HG02571 (cell line): Measurements from ENCODE around the gene POLQ.
"Not testable (repeated sequence)": the region's sequence is repeated elsewhere in the genome, so short reads cannot be mapped to it uniquely, and the experiment has no call there.

Experiments
- ATAC-seq: cut with Tn5 transposase; IDR thresholded peaks from one replicate; pipeline ENCODE4 v1.9.1; 2021; ENCODE audit warnings: mild to moderate bottlenecking, moderate library complexity; ENCODE audit not compliant: unreplicated experiment

The POLQ gene

DNA sequence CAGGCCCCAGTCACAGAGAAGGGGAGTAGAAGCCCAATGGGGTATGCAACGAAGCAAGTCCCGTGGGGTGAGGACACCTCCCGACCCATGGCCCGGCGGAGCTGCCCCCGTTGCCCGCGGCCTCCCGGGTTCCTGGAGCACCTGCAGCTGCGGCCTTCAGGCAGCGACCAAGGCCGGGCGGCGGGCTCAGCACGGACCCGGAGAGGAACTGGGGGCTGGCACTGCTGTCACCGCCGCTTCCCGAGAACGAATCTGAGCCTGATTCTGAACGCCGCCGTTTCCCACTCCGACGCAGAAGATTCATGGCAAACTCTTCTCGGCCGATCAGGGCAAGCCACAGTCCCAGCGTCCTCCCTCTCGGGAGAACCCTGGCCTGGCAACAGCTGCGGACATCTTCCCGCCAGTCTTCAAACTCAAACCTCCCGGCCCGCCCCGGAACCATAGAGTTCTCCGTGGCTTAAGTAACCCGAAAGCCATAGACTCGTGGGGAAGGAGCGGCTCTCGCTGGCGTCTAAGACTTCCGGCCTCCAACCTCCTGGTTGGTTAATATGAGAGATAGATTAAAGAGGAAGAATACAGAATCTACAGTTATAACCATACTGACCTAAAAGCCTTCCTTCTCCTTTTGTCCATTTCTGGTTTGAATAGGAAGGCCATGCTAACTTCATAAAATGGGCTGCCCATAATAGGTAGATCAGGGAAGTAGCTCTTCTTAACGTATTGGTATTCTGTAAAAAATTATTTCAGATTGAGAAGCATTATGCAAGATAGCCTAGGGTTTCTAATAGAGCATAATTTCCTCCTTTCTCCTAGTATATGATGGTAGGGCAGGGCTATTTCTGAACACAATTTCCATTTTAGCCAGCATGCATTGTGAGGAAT is at the start of gene POLQ:
POLQ (minus strand) TSS at position 415 of the 882 bp plus-strand sequence; CDS start at position 304, 111 bp downstream.
- ATAC-seq: peak; percentile 77

DNA sequence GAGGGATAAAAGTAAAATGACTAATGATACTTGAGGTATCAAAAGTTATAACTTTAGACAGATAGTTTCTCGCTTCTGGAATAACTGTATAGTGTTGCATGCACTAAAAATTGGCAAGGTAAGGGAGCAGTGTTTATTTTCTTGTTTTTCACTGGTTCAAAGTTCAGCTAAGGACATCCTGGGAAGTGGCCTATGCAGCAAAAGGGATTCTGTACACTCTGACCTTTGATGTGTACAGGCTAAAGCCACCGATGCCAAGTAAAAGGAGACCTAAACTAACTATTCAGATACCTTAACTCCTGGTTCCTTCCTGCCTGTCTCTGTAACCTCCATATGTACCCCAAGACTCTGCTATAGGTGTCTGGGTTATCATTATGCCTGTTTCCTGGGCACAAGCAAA is 49.1 kb upstream of the POLQ start:
- no peak for ATAC-seq

DNA sequence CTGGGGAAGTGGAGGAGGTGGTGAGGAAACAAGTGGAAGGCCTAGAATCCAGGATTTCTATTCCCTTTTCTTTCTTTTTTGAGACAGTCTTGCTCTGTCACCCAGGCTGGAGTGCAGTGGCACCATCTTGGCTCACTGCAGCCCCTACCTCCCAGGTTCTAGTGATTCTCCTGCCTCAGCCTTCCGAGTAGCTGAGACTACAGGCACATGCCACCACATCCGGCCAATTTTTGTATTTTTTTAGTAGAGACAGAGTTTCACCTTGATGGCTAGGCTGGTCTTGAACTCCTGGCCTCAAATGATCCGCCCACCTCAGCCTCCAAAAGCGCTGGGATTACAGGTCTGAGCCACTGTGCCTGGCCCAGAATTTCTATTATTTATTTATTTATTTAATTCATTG is 48.0 kb upstream of the POLQ start:
- not testable (repeated sequence) for ATAC-seq

- no peak for ATAC-seq
Observed at GRCh38 chr3:121592856-121593702, 47.3 kb upstream of the POLQ start, which contains the start of gene FBXO40. Gene FBXO40 (plus strand): TSS chr3:121593379. CDS start chr3:121620576, 27,197 bp downstream.

GRCh38 chr3:121584418-121584817 is 38.6 kb upstream of the POLQ start:
- no peak for ATAC-seq

- ATAC-seq: no peak
Observed at GRCh38 chr3:121581691-121582090, 35.9 kb upstream of the POLQ start.

DNA sequence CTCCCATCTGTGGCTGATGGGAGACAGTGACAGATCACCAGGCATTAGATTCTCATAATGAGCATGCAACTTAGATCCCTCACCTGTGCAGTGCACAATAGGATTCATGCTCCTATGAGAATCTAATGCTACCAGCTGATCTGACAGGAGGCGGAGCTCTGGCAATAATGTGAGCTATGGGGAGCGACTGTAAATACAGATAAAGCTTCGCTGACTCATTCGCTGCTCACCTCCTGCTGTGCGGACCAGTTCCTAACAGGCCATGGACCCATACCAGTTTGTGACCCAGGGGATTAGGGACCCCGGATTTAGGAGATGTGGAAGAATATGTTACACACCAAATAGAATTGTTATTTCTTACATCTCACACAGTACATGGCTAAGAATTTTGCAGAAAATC is 28.7 kb upstream of the POLQ start:
- ATAC-seq: no peak

- no peak for ATAC-seq
Observed at GRCh38 chr3:121567649-121568048, 21.9 kb upstream of the POLQ start, which contains the start of gene ARGFX. Gene ARGFX (plus strand): TSS chr3:121567949. CDS start chr3:121570714, 2,765 bp downstream.

- no peak for ATAC-seq
Observed at GRCh38 chr3:121566773-121567172, 21.0 kb upstream of the POLQ start.

- ATAC-seq: no peak
Observed at GRCh38 chr3:121562148-121562547, 16.4 kb upstream of the POLQ start.

DNA sequence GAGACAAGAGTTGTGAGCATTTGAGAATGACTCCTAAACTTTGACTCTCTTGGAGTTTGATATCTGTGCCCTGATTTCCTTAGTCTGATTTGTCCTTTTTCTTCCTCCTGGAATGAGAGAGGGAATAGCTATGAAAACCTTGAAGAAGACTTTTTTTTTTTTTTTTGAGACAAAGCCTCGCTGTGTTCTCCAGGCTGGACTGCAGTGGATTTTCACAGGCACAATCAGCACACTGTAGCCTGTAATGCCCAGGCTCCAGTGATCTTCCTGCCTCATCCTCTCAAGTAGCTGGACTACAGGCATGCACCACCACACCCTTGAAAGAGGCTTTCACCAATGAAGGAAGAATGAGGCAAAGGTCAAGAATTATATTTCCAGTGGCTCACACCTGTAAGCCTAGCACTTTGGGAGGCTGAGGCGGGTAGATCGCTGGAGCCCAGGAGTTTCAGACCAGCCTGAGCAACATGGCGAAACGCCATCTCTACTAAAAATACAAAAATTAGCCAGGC is 11.7 kb upstream of the POLQ start:
- ATAC-seq: no peak

DNA sequence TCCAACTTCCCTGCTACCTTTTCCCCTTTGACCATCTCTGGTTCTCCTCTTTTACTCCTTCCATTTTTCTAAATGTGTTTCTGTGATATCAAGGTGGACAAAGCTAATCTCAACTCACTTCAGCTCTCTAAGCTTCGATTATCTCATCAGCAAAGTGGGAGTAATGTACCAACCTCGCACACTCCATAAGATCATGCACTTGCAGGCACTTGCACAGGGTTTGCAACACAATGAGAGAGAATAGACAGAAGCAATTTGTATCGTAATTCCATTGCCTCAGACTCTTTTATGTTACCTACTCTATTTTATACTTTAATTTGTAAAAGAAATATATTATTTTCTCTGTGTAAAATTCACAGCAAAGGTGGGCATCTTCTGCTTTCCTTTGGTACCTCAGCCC is 7.0 kb upstream of the POLQ start:
- ATAC-seq: no peak

DNA sequence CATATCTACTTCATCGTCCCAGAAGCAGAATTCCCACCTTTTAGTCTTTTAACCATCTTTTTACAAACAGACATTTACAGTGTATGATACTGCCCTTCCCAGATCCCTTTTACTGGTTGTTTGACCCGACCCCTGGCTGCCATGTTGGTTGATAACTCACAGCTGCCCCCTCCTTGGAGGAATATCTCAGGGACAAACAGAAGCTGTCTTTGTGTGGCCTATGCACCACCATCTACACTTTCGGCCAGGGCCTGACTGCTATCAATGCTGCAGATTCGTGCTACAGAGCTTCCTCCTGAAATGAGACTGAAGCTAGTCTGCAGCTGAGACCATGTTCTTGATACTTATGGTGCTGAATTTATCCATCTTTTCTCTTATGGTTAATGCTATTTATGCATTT is 6.6 kb upstream of the POLQ start:
- no peak for ATAC-seq

DNA sequence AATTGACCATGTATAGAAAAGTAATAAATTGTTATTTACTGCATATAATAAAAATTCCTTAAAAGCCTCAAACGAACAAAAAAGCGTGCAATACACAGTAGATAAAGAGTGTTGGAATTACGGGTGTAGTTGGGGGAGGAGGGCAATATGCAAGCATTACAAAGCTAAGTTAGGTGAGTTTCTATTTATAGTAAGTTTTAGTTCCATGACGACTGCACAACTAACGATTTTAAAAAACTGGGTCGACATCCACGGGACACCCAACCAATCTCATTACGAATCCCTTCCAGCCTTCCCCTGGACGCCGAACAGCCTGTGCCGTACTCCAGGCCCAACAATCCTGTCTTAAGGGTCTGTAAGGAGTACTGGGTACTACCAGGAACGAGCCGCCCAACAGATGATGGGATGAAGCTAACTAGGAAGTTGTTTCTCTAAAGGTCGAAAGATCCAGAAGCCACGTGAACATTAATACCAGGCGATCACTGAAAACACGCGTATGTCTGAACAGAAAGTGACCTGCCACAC is 677 bp downstream of the POLQ start:
- no peak for ATAC-seq

GRCh38 chr3:121542924-121543323 is 2.9 kb downstream of the POLQ start:
- ATAC-seq: no peak

DNA sequence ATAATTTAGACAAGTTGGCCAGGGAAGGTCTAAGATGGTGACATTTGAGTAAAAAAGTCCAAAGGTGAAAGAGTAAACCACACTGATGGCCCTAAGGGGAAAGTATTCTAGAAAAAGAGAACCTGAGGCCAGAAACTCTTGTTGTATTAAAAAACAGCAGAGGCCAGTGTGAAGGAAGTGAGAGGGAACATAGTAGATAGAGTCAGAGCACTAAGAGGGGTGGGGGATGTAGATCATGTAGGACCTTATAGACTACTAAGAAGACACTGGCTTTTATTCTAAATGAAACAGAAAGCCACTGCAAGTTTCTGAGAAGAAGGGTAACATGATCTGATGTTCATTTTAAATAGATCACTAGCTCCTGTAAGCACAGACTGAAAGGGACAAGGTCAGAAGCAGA is 14.5 kb downstream of the POLQ start:
- no peak for ATAC-seq

- no peak for ATAC-seq
Observed at GRCh38 chr3:121529308-121529707, 16.5 kb downstream of the POLQ start.

GRCh38 chr3:121520510-121520909 is 25.3 kb downstream of the POLQ start:
- no peak for ATAC-seq

- ATAC-seq: no peak
Observed at GRCh38 chr3:121517953-121518655, 27.7 kb downstream of the POLQ start.

DNA sequence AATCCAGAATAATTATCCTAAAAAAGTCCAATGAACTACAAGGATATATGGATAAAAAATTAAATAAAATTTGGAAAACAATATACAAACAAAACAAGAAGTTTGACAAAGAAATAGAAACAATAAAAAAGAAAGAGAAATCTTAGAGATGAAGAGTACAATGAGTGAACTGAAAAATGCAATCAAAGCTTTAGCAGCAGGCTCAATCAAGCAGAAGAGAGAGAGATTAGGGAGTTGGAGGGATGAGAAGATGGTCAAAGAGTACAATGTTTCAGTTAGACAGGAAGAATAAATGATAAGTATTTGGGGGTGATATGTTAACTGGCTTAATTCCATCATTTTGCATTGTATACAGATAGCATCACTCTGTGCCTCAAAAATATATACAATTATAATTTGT is 29.9 kb downstream of the POLQ start:
- ATAC-seq: no peak

GRCh38 chr3:121515313-121515712 is 30.5 kb downstream of the POLQ start:
- no peak for ATAC-seq
